ENCODE measurements around the gene RNU1-3.
"Not testable (repeated sequence)": the region's sequence is repeated elsewhere in the genome, so short reads cannot be mapped to it uniquely, and the experiment has no call there.

The RNU1-3 gene

DNA sequence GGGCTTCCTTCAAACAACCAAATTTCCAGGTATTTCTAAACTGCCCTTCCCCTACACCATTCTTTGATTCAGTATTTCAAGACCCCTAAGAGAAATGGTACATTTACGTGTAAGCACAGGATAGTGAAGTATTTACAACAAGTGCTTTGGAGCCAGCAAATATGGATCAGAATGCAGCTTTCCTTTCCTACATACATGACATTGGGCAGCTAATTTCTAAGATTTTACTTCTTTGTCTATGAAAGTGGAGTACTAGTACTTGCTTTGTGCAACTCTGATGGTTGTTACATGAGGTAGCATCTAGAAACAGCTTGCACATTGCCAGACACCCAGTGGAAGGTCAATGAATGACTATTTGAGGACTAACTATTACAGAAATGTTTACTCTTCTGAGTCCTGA lies 15.2 kb downstream of the RNU1-3 start:
- DNase-seq (ENCODE audit: low read depth) = not testable (repeated sequence)

GRCh38 chr1:16649960-16650359 lies 16.8 kb downstream of the RNU1-3 start:
- not testable (repeated sequence) for DNase-seq (ENCODE audit: low read depth)

GRCh38 chr1:16649390-16649789 lies 17.4 kb downstream of the RNU1-3 start:
- not testable (repeated sequence) for DNase-seq (ENCODE audit: low read depth)

GRCh38 chr1:16648756-16649155 lies 18.0 kb downstream of the RNU1-3 start:
- DNase-seq (ENCODE audit: low read depth) = not testable (repeated sequence)

- DNase-seq (ENCODE audit: low read depth) = not testable (repeated sequence)
Observed at GRCh38 chr1:16648250-16648649, 18.5 kb downstream of the RNU1-3 start.

DNA sequence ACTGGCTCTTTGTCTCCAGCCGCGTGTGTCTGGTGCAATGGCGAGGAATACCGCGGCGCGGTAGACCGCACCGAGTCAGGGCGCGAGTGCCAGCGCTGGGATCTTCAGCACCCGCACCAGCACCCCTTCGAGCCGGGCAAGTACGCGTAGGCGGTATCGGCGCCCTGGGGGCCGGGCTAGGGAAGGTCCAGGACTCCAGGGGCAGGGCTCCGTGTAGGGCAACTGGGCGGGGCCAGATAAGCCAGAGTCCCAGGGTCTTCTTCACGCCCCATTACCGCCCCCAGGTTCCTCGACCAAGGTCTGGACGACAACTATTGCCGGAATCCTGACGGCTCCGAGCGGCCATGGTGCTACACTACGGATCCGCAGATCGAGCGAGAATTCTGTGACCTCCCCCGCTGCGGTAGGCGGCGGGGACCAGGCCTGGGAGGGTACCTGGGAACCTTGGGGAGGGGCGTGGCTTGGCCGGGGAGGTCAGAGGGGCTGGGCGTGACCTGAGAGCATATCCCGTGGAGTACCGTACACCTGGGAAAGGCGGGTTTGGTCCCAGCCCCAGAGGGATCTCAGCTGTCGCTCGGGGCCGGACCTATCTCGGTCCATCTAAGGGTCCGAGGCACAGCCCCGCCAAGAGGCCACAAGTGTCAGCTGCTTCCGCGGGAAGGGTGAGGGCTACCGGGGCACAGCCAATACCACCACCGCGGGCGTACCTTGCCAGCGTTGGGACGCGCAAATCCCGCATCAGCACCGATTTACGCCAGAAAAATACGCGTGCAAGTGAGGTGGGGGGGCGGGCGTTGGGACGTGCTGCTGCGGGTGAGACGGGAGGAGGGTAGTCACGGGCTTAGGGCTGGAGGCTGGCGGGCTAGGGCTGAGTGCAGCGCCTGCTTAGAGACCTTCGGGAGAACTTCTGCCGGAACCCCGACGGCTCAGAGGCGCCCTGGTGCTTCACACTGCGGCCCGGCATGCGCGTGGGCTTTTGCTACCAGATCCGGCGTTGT lies 19.3 kb downstream of the RNU1-3 start:
- not testable (repeated sequence) for DNase-seq (ENCODE audit: low read depth)

- DNase-seq (ENCODE audit: low read depth) = not testable (repeated sequence)
Observed at GRCh38 chr1:16646716-16647115, 20.0 kb downstream of the RNU1-3 start.

- DNase-seq (ENCODE audit: low read depth) = not testable (repeated sequence)
Observed at GRCh38 chr1:16646061-16646664, 20.6 kb downstream of the RNU1-3 start.

DNA sequence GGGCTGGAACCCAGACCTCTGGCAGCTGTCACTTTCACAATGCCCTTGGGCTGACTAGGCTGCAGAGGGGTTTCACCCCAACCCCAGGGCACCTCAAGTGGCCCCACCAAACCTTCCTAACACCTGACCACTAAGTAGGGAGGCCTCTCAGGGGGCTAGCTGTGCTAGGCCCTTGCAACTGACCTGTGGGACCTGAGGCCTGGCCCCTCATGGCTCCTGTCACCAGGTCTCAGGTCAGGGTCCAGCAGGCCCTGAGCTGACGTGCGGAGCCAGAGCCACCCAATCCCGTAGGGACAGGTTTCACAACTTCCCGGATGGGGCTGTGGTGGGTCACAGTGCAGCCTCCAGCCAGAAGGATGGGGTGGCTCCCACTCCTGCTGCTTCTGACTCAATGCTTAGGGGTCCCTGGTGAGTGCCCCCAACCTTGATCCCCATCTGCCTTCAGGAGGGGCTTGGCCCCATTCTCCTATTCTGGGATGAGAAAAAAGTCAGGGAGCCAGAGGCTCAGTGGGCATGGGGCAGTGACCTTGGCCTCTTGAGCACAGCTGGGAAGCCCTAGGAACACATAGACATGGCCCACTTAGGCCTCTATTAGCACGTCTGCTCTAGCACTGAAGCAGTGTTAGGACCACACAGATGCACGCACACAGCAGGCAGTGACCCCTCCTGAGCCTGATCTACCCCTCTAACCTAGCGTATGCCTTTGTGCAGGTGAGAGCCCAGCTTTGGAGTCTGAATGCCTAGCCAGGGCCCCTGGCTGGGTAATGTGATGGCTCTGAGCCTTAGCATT lies 21.3 kb downstream of the RNU1-3 start:
- DNase-seq (ENCODE audit: low read depth) = not testable (repeated sequence)

GRCh38 chr1:16644482-16645270 lies 22.1 kb downstream of the RNU1-3 start:
- DNase-seq (ENCODE audit: low read depth) = peak; percentile 97

GRCh38 chr1:16644193-16644481 lies 22.6 kb downstream of the RNU1-3 start:
- no peak for DNase-seq (ENCODE audit: low read depth)

DNA sequence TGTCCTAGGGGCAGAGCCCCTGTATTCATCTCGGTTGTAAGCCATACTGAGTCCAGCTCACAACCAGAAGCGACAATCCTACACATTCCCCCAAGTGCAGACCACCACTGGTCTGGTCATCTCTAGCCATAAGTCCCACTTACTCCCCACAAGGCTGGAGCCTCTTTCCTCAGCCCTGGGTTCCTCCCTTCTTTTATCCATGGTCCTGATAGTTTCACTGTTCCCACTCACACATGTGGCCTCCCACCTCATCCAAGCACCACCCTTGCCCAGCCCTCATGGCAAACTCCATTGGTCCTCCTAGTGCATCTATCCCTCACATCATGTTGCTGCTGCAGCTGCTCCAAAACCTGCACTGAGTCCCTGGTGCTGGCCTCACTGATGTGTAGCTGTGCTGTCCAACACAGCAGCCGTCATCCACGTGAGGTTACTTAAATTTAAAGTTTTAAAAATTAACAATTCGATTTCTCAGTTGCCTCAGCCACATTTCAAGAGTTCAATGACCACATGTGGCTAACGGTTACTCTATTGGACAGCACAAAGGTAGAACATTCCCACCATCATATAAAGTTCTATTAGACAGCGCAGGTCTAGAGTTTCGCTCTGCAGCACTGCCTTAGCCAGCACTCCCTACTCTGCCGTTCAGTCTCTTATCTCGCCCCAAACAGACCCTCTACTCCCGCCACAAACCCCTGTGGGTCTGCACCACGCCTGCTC lies 23.1 kb downstream of the RNU1-3 start:
- peak; percentile 29 for DNase-seq (ENCODE audit: low read depth)

DNA sequence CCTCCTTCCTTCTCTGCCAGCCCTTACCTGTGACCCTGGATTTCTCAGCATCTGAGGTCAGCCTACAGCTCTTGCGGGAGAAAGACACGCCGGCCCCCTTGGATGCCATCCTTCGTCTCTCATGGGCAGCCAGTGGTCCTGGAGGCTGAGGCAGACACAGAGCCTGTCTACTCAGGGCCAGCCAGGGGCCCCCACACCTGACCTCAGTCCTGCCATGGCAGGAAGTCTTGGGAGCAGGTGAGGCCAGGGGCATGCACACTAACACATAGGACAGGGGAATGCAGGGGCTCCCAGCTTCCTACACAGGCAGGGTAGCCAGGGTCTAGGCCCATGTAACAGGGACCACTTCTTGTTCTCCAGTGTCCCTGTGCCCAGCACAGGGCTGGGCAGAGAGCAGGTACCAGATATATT lies 23.7 kb downstream of the RNU1-3 start:
- DNase-seq (ENCODE audit: low read depth) = not testable (repeated sequence)

DNA sequence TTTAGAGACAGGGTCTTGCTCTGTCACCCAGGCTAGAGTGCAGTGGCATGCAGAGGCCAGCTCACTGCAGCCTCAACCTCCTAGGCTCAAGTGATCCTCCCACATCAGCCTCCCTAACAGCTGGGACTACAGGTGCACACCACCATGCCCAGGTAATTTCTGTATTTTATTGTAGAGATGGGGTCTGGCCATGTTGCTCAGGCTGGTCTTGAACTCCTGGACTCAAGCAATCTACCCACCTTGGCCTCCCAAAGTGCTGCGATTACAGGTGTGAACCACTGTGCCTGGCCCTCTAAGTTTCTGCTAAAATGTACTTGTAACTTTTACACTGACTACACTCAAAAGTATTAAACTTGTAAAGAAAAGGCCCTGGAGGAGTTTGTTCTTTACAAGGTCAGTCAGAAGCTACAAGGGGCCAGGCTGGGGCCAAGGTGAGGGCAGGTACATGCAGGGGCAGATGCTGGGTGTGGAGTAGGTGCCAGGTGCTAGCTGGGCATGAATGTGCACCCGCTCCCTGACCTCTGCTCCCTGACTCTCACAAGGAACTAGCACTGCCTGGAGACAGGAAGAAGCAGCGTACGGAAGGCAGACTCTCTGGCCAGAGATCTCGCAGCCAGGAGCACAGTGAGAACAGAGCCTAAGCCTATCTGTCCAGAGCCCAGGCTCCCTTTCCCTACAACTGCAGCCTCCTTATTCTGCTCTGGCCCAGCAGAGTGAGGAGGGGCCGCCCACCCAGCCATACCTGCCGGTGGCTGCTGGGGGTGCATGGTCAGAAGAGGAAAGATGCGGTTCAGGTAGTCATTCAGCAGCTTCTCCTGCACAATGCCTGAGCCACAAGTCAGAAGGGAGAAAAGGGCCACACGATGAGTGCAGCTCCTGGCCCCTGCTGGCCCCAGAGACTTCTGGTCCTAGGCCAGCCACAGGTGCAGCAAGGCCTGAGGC lies 24.5 kb downstream of the RNU1-3 start:
- DNase-seq (ENCODE audit: low read depth) = not testable (repeated sequence)

- not testable (repeated sequence) for DNase-seq (ENCODE audit: low read depth)
Observed at GRCh38 chr1:16641159-16641975, 25.4 kb downstream of the RNU1-3 start.

- not testable (repeated sequence) for DNase-seq (ENCODE audit: low read depth)
Observed at GRCh38 chr1:16639091-16640031, 27.4 kb downstream of the RNU1-3 start.

- not testable (repeated sequence) for DNase-seq (ENCODE audit: low read depth)
Observed at GRCh38 chr1:16637941-16638778, 28.6 kb downstream of the RNU1-3 start.

All from EH (cell line).